SW 1271 (cell line): ENCODE measurements around the gene FADS1.
A peak's percentile ranks its signal among the peaks of the same experiment; 100 is the strongest.

ENCODE experiments used
- DNase-seq, 2 experiments: peaks; one replicate each; lab custom pipeline; 2025; lab: John Stamatoyannopoulos, UW

FADS1 gene

DNA sequence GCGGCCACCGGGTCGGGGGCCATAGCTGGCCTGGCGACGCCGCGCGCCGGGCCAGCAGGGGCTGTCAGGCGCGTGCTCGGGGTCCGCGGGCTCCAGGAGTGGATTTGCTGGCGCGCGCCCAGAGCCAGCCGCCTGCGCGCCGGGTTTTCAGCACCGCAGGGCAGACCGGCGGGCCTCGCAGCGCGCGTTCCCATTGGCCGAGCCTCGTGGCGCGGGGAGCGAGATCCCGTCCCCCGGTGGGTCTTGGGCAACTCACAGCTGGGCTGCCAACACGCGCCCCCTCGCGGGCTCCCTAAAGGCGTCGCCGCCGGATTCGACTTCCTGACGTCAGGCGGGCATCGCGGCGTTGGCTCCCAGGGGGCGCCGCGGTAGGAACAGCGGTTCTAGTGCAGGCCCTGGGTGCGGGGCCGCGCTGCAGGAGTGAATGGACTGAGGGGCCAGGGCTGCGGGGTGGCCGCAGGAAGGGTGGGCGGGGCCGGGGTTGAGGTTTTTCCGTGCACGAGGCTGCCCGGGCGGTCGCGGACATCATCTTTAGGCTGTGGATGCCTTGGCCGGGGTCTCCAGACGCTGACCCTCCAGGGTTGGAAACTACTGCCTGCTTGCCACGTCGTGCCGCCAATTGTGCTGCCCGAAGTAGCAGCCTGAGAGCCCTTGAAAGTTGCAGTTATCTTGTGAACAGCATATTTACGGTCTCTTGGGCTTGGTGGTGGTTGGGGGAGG lies at the start of gene FADS1:
Gene FADS1 (minus strand): TSS at position 268 of the 720 bp plus-strand sequence. CDS start 74 bp downstream, at position 194.
- peak; percentile 88 to 93 for DNase-seq

DNA sequence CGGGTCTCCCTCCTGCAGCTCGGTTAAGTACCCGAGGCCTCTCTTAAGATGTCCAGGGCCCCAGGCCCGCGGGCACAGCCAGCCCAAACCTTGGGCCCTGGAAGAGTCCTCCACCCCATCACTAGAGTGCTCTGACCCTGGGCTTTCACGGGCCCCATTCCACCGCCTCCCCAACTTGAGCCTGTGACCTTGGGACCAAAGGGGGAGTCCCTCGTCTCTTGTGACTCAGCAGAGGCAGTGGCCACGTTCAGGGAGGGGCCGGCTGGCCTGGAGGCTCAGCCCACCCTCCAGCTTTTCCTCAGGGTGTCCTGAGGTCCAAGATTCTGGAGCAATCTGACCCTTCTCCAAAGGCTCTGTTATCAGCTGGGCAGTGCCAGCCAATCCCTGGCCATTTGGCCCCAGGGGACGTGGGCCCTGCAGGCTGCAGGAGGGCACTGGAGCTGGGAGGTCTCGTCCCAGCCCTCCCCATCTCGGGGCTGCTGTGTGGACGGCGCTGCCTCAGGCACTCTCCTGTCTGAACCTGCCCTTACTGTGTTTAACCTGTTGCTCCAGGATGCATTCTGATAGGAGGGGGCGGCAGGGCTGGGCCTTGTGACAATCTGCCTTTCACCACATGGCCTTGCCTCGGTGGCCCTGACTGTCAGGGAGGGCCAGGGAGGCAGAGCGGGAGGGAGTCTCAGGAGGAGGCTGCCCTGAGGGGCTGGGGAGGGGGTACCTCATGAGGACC lies 49.6 kb upstream of the FADS1 start:
- DNase-seq, result no peak

DNA sequence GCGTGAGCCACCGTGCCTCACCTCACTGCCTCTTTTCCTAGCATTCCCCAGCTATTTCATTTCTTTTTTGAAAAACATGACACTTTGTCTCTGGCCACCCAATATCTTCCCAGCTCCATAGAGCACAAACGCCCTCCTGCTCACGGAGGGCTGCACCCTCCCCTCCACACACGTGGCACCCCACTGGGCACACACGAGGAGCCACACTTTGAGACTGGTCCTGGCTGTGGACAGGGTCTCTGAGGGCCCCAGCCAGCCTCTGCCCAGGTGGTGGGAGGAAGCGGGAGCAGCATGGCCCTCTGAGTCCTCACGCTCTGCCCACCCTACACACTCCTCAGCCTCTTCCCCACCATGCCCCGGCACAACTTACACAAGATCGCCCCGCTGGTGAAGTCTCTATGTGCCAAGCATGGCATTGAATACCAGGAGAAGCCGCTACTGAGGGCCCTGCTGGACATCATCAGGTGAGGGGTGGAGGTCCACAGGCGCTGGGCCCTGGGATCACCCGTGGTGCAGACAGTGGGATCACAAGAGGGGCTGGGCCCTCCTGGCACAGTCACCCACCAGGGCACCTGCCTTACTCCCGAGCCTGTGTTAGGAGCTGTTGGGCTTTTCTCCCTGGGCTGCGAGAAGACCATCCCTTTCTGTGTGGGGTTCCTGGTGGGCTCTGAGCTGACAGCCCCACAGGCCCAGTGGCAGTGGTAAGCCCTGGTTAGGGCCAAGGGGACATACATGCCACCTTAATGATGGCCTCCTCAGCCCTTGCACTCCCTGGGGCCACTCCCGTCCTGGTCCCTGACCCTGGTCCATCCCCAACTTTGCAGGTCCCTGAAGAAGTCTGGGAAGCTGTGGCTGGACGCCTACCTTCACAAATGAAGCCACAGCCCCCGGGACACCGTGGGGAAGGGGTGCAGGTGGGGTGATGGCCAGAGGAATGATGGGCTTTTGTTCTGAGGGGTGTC lies 48.3 kb upstream of the FADS1 start:
- no peak for DNase-seq

DNA sequence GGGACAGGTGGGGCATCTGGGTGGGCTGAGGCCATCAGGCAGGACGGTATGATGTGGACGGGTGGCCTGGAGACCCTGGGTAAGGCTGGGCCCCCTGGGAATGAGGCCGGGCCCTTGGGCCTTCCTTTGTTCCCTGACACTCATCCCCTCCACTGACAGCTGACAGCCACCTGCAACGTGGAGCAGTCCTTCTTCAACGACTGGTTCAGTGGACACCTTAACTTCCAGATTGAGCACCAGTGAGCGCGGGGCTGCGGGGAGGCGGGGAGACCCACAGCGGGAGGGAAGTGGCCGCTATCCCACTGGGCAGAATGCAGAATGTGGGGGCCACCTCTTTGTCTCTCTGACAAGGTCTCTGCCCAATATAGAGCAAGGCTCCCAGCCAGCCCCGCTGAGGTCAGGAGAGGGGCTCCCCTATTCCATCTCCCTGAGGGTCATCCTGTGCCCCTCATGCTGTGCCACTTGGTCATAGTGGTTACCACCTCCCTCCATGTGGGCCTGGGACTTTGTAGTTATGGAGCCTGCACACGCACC lies 46.8 kb upstream of the FADS1 start:
- DNase-seq, result no peak

DNA sequence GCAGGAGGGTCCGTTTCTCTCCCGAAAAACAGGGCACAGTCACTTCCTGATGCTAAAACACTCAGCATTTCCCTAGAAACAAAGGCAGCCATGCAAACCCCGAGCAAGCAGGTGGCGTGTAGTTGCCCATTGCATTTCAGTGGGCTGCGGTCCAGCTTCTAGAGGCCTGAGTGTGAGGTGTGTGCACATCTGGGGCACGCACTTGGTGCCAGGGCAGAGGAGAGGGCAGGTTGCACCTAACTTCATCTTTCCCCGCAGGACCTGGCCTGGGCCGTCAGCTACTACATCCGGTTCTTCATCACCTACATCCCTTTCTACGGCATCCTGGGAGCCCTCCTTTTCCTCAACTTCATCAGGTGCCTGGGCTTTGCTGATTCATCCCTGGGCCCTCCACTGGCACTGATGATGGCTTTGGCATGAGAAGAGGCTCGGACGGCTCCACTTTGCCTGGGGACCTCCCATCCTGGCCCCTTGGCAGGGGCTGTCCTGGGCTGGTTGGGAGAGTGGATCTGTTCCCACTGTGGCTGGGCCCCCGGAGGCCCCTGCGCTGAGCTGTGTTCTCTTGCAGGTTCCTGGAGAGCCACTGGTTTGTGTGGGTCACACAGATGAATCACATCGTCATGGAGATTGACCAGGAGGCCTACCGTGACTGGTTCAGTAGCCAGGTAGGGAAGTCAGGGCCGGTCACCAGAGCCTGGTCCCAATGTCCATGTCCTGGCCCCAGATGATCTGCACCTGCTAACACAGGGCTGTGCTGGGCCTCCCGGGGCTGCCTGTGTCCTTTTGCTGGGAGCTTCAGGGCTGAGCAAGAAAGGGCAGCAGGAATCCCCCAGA lies 46.1 kb upstream of the FADS1 start:
- DNase-seq, result no peak

DNA sequence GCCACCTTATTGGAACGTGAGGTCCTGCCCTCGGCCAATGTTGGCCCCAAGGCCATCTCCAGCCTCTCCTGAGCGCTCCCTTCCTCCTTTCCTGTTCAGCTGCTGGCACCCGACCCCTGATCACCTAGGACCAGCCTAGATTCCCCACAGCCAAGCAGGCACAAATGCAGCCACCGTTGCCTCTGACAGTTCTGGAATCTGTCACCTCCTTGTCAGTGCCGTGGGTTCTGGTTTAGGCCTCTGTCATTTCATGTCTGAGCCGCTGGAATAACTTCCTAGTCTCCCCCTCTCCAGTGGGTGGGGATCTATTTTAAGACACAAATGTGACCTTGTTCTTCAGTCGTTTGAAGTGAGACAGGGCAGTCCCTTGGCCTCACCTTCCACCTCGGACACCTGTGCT lies 44.8 kb upstream of the FADS1 start:
- DNase-seq, result no peak

DNA sequence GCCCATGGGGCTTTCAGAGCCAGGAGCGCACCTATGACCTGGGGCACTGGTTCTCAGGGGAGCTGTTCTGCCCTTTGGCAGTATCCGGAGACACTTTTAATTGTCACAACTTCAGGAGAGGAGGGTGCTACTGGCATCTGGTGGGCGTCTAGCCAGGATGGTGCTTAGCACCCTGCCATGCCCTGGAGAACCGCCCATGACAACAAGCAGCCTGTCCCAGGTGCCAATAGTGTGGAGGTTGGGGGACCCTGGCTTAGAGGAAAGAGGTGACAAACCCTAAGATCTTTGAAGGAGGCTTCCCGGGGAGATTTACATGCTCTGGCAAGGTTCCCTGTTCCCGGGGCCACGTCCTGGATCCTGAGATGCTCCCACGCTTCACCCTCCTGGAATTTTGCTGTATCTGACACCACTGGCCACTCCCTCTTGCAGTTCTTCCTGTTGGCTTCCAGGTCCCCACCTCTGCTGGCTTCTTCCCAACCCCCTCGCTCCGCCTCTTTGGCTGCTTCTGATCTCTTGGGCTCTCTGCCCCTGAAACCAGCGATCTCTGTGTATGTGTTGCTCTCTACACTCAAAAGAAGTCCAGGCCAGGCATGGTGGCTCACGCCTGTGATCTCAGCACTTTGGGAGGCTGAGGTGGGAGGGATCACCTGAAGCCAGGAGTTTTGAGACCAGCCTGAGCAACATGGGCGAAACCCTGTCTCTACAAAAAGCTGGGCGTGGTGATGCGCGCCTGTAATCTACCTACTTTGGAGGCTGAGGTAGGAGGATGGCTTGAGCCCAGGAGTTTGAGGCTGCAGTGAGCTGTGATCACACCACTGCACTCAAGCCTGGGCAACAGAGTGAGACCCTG lies 43.5 kb upstream of the FADS1 start:
- no peak for DNase-seq

DNA sequence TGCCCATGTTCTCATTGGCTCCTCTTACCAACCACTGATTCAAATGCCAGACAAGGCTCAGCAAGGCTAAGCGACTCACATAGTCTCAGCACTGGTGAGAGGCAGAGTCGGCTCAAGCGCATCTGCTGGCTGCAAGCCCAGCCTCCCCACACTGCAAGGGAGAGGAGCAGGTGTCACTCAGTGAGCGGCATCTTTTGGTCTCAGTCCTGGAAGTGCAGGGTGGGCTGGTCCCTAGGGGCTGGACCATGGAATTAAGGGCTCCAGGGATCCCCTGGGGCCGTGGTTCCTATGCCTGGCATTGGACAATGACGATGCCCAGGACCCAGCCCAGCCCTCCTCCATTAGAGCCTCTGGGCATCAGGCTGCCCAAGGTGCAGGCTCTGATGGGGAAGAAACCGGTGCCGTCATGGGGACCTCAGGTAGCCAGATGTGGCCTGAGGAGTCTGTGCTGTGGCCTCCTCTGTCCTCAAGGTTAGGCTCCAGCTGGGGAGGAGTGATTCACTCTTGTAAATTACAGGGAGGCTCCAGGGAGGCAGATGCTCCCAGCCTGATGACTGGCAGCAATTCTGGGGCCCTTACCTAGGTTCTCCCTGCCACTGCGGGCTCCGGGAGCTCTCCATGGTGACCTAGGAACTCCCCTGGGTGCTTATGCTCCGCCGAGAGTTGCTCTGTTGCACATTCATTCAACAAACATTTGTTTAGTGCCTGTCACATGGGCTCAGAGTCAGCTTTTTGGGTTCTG lies 39.3 kb upstream of the FADS1 start:
- no peak for DNase-seq

DNA sequence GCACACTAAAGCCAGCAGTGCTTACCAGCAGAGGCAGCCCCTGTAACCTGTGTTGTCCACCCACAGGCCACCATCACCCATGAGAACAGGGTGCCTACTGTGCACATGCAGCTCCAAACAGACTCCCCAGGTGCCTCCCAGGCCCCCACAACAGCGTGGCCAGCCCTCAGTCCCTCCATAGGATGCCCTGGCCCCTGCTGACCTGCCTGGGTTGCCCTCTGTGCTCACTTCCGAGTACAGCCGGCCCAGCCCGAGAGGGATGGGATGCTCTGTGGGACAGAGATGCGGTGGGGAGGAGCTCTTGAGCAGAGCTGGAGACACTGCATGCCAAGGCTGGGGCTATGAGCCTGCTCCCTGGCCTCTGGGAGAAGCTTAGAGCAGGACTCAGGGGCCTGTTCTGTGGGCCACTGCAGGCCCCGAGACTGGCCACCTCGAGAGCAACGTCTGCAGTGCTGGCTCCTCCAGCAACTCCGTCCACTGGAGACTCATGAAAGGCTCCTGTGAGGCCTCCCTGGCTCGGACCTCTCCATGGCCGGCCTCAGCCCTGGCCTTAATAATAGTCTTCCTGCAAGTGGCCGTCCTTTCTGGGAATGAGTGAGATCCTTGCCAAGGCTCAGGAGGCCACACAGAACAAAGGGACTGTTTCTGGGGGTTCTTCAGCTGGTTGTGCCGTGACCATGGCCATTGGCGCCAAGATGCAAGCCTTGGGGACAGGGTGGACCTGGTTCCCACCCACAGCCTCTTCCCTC lies 38.3 kb upstream of the FADS1 start:
- DNase-seq, result no peak

DNA sequence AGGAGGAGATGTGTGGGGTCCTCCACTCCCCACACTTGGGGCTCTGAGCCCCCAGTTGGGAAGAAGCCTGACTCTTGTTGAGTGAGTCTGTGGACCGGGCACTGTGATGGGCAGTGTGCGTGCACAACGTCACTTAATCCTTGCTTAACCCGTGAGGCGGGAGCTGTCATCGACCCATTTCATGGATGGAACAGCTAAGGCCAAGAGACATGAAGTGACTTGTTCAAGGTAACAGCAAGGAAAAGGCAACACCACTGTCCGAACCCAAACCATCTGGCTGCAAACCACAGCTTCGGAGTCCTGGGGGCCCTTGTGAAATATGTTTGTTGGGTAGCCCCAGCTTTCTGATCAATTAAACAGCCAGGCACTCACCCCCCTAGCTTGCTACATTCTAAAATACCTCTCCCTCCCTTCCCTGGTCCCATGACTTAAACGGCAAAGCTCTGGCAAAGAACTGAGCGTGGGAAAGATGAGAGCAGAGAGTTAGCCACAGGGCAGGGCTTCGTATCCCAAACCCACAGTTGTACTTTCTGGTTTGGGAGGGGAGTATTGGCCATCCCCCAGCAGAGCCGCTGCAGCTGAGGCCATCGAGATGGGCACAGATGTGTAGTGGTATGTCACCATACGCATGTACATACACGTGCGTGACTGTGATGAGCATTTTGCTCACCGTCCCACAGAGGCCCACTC lies 37.5 kb upstream of the FADS1 start:
- DNase-seq, result no peak

DNA sequence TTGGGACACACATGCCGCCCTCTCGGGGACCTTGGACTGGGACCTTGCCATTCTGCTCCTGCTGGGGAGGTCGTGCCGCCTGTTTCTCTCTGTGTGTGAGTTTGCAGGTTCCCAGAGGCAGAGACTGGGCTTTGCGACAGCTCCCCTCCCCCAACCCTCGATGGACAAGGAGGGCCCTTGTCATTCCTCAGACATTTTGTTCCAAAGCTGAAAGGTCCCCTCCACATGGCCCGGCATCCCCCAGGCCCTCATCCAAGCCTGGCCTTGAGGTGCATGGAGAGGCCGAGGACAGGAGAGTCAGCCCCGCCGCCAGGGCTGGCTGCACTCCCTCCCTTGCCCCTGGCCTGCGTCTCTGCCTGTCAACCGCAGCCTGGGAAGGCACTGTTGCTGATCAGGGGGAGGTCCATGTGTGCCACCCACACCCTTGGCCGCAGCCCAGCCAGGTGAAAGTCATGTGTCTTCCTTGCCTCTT lies 36.9 kb upstream of the FADS1 start:
- DNase-seq, result no peak

DNA sequence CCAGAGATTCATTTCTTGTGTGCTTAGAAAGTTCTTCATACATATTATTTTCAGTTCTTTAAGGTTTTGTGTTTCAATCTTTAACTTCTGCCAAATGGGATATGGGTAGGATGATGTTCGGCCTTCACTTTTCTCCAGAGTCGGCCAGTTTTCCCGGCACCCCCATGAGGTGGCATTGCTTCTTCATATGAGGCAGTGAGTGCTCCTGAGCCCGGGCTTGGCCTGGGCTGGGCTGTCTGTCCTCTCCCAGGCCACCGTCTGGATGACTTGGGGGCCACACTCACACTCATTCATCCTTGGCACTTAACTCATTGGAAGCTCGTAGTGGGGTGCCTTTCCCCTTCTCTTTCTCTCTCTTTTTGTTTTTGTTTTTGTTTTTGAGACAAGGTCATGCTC lies 35.1 kb upstream of the FADS1 start:
- no peak for DNase-seq

DNA sequence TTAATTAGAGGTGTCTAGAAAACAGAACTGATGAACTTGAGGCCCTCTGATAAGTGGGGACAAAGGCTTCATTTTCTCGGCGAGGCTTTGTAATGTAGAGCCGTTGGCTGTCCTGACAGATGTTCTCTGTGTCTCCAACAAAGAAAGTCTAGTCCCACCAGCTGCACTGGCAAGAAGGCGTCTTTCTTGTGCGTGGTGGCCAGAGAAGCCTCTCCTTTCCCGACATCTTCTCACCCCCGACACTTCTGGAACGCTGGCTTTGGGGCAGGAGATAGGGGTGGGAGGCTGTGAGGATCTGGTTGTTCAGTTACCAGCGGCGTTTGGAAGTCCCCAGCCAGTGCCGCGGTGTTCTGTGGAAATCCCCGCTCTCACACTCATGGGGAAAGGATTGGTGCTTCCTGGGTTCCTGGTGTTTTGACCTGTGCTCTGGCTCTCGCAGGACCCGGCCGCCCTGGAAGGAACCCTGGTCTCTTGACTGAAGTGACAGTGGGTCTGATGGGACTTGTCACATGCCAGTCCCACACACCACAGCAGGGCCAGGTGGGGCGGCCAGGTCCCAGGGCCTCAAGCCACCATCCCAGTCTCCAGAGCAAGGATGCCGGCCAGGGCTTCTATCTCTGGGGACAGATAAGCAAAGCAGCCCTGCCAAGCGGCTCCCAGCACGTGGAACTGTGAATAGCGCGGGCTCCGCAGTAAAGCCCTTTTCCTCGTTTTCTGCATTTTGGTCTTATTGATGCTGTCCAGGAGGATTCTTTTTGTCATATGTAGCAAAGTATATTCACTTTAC lies 34.5 kb upstream of the FADS1 start:
- no peak for DNase-seq

DNA sequence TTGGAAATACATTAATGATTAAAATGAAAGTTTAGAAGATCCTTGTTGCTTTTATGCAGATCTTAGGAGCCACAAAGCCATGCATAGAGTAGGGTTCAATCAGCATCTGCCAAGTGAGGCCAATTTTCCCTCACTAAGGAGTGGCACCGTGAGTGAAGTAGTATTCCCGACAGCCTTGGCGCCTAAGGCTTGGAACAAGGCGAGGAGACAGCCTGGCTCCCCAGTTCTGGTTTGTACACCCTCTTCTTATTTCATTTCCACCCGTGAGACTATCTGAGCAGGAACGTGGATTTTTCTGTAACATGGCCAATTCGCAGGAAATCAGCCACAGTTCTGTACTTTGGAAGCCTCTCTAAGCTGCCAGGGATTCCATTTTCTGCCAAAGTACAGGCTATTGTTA lies 33.9 kb upstream of the FADS1 start:
- DNase-seq, result no peak

DNA sequence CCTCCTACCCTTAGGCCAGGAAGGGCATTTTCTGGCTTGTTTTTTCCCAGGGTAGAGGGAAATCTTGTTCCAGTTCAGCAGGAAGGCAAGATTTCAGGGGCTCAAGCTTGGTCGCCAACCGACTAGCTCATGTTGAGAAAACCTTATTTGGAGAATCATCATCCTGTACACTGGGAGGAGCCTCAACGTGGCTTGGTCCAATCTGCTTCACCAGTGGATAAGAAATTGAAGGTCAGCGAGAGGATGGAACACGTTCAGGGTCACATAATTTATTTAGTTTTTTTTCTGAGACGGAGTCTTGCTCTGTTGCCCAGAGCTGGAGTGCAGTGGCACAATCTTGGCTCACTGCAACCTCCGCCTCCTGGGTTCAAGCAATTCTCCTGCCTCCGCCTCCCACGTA lies 31.8 kb upstream of the FADS1 start:
- DNase-seq, result no peak

DNA sequence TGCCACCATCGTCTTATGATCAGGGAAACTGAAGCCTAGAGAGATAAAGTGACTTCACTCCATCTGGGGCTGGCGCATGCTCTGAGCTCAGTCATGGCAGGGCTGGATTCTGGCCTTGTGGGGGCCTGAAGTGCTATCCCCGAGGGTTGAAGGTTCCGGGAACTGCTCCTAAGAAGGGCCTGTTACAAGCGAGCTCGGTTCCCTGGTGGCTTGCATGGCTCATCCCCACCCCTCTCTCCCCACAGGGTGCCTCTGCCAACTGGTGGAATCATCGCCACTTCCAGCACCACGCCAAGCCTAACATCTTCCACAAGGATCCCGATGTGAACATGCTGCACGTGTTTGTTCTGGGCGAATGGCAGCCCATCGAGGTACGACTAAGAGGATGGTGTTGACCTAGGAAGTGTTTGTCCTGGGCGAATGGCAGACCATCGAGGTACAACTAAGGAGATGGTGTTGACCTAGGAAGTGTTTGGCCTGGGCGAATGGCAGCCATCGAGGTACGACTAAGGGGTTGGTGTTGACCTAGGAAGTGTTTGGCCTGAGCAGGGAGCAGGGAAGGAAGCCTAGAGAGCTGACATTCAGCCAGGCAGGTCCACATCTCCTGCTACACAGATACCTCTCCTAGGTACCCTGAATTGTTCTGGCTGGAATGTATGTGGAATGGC lies 31.2 kb upstream of the FADS1 start:
- no peak for DNase-seq
